Suprapubic skin (tissue), 4 donors: Measurements from ENCODE around the gene HDAC11. TPM values are rescaled to one million over a fixed set of nuclear protein-coding genes. Genes with fewer than 3 reads are reported as not detected.

ENCODE experiments used
- DNase-seq, 2 donors: peaks; one replicate each; pipeline ENCODE4 v3.0.0-alpha.2; 2019; ENCODE audit warnings: low spot score in 2 of 2
- H3K27ac ChIP-seq: fragments of 200-600 bp; sonication (generic); one replicate; pipeline ENCODE4 v1.5.1; 2019
- H3K27me3 ChIP-seq: fragments of 200-600 bp; sonication (generic); one replicate; pipeline ENCODE4 v1.5.1; 2019
- H3K36me3 ChIP-seq: fragments of 200-600 bp; sonication (generic); one replicate; pipeline ENCODE4 v1.5.1; 2019
- H3K4me1 ChIP-seq: fragments of 200-600 bp; sonication (generic); one replicate; pipeline ENCODE4 v1.5.1; 2019
- H3K4me3 ChIP-seq: fragments of 200-600 bp; sonication (generic); one replicate; pipeline ENCODE4 v1.5.1; 2019; ENCODE audit warnings: mild to moderate bottlenecking
- H3K9me3 ChIP-seq: fragments of 200-600 bp; sonication (generic); one replicate; pipeline ENCODE4 v1.5.1; 2019
- CTCF ChIP-seq, 2 donors: fragments of 200-600 bp in 1 of 2; fragments of 450-650 bp in 1 of 2; sonication (generic) in 1 of 2; IDR thresholded peaks; one replicate each; pipeline ENCODE4 v1.5.1; 2016 to 2019; ENCODE audit warnings: antibody characterized with exemption in 2 of 2, mild to moderate bottlenecking in 1 of 2, moderate library complexity in 1 of 2
- EP300 ChIP-seq: sonication (generic); formaldehyde crosslinking; IDR thresholded peaks from one replicate; pipeline ENCODE4 v1.6.1; 2017; ENCODE audit warnings: antibody characterized with exemption
- POLR2A ChIP-seq, 2 donors: fragments of 450-650 bp; IDR thresholded peaks; one replicate each; pipeline ENCODE4 v1.6.1; 2017; ENCODE audit warnings: antibody characterized with exemption in 2 of 2, mild to moderate bottlenecking in 2 of 2, moderate library complexity in 2 of 2
- POLR2AphosphoS5 ChIP-seq, 3 donors: sonication (generic); formaldehyde crosslinking; IDR thresholded peaks; one replicate each; pipeline ENCODE4 v1.6.1; 2017; ENCODE audit warnings: antibody characterized with exemption in 3 of 3
- WGBS: methylation state at CpG from one replicate; pipeline ENCODE4 v1.1.5; 2018; 5-methylcytosine and 5-hydroxymethylcytosine counted together
- total RNA-seq, 4 donors: library from RNA; depleted of rRNA; stranded (reverse); fragments of >200 nt; gene quantifications; one replicate each; pipeline ENCODE4 v1.1.0, GENCODE V29; 2016

HDAC11 gene
- total RNA-seq, 4 donors from 2014 or later: 16.7 to 28.3 (median 27.5) TPM

- 90% methylated on average over 3 of the region's 5 CpGs for WGBS
- TF ChIP-seq CTCF (IDR thresholded peaks at IDR 0.05) (no peak), EP300 (no peak), POLR2AphosphoS5 (IDR thresholded peaks at IDR 0.05) (no peak), POLR2A (IDR thresholded peaks at IDR 0.05) (no peak)
- Histone ChIP-seq H3K9me3 (no peaks in the 10 kb centered on the region), H3K36me3 (no peaks in the 10 kb centered on the region), H3K27ac (peak overlapping the region; percentile 89), H3K4me3 (no peak overlapping the region), H3K27me3 (no peaks in the 10 kb centered on the region), H3K4me1 (peaks cover 44% of the 10 kb centered on the region)
- no peak for DNase-seq
Measured at GRCh38 chr3:13526626-13526949, 46.5 kb downstream of the HDAC11 start.

GRCh38 chr3:13528217-13528867 is 48.2 kb downstream of the HDAC11 start:
- peak overlapping the region; percentile 39 for H3K27ac ChIP-seq
- 63% methylated on average over 11 of the region's 11 CpGs for WGBS
- H3K9me3 ChIP-seq: no peaks in the 10 kb centered on the region
- no peak for DNase-seq
- H3K4me3 ChIP-seq: no peak overlapping the region
- peaks cover 56% of the 10 kb centered on the region for H3K4me1 ChIP-seq
- no peaks in the 10 kb centered on the region for H3K36me3 ChIP-seq
- no peaks in the 10 kb centered on the region for H3K27me3 ChIP-seq
- no peak for TF ChIP-seq EP300
- TF ChIP-seq CTCF (IDR thresholded peaks at IDR 0.05): peak in 1 of 2 donors; percentile 30

GRCh38 chr3:13529196-13530112 is 49.3 kb downstream of the HDAC11 start:
- Histone ChIP-seq H3K4me1 (peaks cover 67% of the 10 kb centered on the region), H3K9me3 (no peaks in the 10 kb centered on the region), H3K4me3 (no peak overlapping the region), H3K27me3 (no peaks in the 10 kb centered on the region), H3K27ac (no peak overlapping the region), H3K36me3 (no peaks in the 10 kb centered on the region)
- TF ChIP-seq POLR2A (IDR thresholded peaks at IDR 0.05): no peak
- TF ChIP-seq CTCF (IDR thresholded peaks at IDR 0.05): no peak
- TF ChIP-seq POLR2AphosphoS5 (IDR thresholded peaks at IDR 0.05): no peak
- TF ChIP-seq EP300: no peak
- no peak for DNase-seq
- 90% methylated on average over 5 of the region's 5 CpGs for WGBS

GRCh38 chr3:13530241-13531009 is 50.3 kb downstream of the HDAC11 start:
- Histone ChIP-seq H3K4me1 (peaks cover 71% of the 10 kb centered on the region), H3K36me3 (no peaks in the 10 kb centered on the region), H3K4me3 (no peak overlapping the region), H3K27me3 (no peaks in the 10 kb centered on the region), H3K27ac (no peak overlapping the region), H3K9me3 (no peaks in the 10 kb centered on the region)
- WGBS: 61% methylated on average over 11 of the region's 12 CpGs
- no peak for DNase-seq
- TF ChIP-seq CTCF (IDR thresholded peaks at IDR 0.05): no peak
- no peak for TF ChIP-seq POLR2AphosphoS5 (IDR thresholded peaks at IDR 0.05)
- TF ChIP-seq EP300: no peak
- no peak for TF ChIP-seq POLR2A (IDR thresholded peaks at IDR 0.05)

GRCh38 chr3:13532085-13532484 is 52.0 kb downstream of the HDAC11 start:
- H3K27me3 ChIP-seq: no peaks in the 10 kb centered on the region
- H3K27ac ChIP-seq: peak overlapping the region; percentile 63
- no peaks in the 10 kb centered on the region for H3K9me3 ChIP-seq
- peaks cover 70% of the 10 kb centered on the region for H3K4me1 ChIP-seq
- H3K4me3 ChIP-seq: no peak overlapping the region
- DNase-seq: no peak
- TF ChIP-seq POLR2AphosphoS5 (IDR thresholded peaks at IDR 0.05) (no peak), EP300 (no peak), CTCF (IDR thresholded peaks at IDR 0.05) (no peak), POLR2A (IDR thresholded peaks at IDR 0.05) (no peak)
- H3K36me3 ChIP-seq: no peaks in the 10 kb centered on the region
- 28% methylated on average over 4 of the region's 9 CpGs for WGBS
